ENCODE results near the gene SDC3.

GRCh38 chr1:30908696-30909364 lies at the start of gene SDC3:
- TF ChIP-seq CTCF (conservative IDR thresholded peaks at IDR 0.05) = no peak
- no peak for TF ChIP-seq ZFX (IDR thresholded peaks at IDR 0.05)
